Tibial artery (tissue), 4 donors: ENCODE measurements around the gene FURIN.

Experiments
- DNase-seq, 2 donors: peaks; one replicate each; pipeline ENCODE4 v3.0.0-alpha.2; 2019
- H3K27ac ChIP-seq, 2 donors: fragments of 200-600 bp; sonication (generic) in 1 of 2; 1 replicate in 1 of 2; 2 replicates in 1 of 2; pipeline ENCODE4 v1.5.1; 2018 to 2019; ENCODE audit warnings: mild to moderate bottlenecking in 1 of 2
- H3K27me3 ChIP-seq, 2 donors: fragments of 200-600 bp; sonication (generic) in 1 of 2; one replicate each; pipeline versions ENCODE4 v1.5.1 to v1.6.0; 2016 to 2019
- H3K36me3 ChIP-seq, 3 donors: fragments of 200-600 bp; sonication (generic) in 2 of 3; one replicate each; pipeline ENCODE4 v1.5.1; 2016 to 2019; ENCODE audit warnings: mild to moderate bottlenecking in 2 of 3
- H3K4me1 ChIP-seq, 4 donors: fragments of 200-600 bp; sonication (generic) in 2 of 4; 1 replicate in 3 of 4; 2 replicates in 1 of 4; pipeline ENCODE4 v1.5.1; 2016 to 2019
- H3K4me3 ChIP-seq, 2 donors: fragments of 200-600 bp; sonication (generic) in 1 of 2; 1 replicate in 1 of 2; 2 replicates in 1 of 2; pipeline ENCODE4 v1.5.1; 2018 to 2019; ENCODE audit warnings: mild to moderate bottlenecking in 2 of 2
- H3K9me3 ChIP-seq, 3 donors: fragments of 200-600 bp; sonication (generic) in 1 of 3; one replicate each; pipeline ENCODE4 v1.5.1; 2016 to 2019
- CTCF ChIP-seq, 2 experiments: fragments of 200-600 bp in 1 of 2; fragments of 450-650 bp in 1 of 2; IDR thresholded peaks; one replicate each; pipeline ENCODE4 v1.5.1; 2017 to 2019; ENCODE audit warnings: antibody characterized with exemption in 2 of 2, mild to moderate bottlenecking in 1 of 2, moderate library complexity in 1 of 2
- intact Hi-C: fragments of 100-400 bp; cut with DNase I; formaldehyde crosslinking; loops from one replicate; pipeline ENCODE4 v1.15.0; 2023; ENCODE audit warnings: low total_unique reads

FURIN gene

GRCh38 chr15:90868261-90868689, at the start of gene FURIN:
Gene FURIN, plus strand, starts transcription at chr15:90868588. Its CDS starts 7,153 bp downstream, at chr15:90875741.
- peak within 1 kb of the TSS; percentile 97 to 98 for H3K27ac ChIP-seq
- no peak within 1 kb of the TSS for H3K4me3 ChIP-seq
- H3K36me3 ChIP-seq: no peaks in the 10 kb centered on the region
- no peak for TF ChIP-seq CTCF (IDR thresholded peaks at IDR 0.05)
- intact Hi-C loops: no loop called here
- H3K27me3 ChIP-seq: no peaks in the 10 kb centered on the region
- no peaks in the 10 kb centered on the region for H3K9me3 ChIP-seq
- H3K4me1 ChIP-seq: peaks cover 0 to 33% (median 27%) of the 10 kb centered on the region in 4 donors
- no peak for DNase-seq

GRCh38 chr15:90819390-90819789, 49.0 kb upstream of the FURIN start:
- no peak for DNase-seq
- H3K4me3 ChIP-seq: no peak overlapping the region
- H3K4me1 ChIP-seq: peaks cover 0 to 4% (median 0%) of the 10 kb centered on the region in 4 donors
- H3K27me3 ChIP-seq: peaks cover 0 to 3% of the 10 kb centered on the region in 2 donors
- no peaks in the 10 kb centered on the region for H3K36me3 ChIP-seq
- H3K27ac ChIP-seq: no peak overlapping the region
- no peaks in the 10 kb centered on the region for H3K9me3 ChIP-seq
- intact Hi-C loops: no loop called here
- TF ChIP-seq CTCF (IDR thresholded peaks at IDR 0.05): no peak

GRCh38 chr15:90819850-90820249, 48.5 kb upstream of the FURIN start:
- Histone ChIP-seq H3K27me3 (peaks cover 0 to 3% of the 10 kb centered on the region in 2 donors), H3K4me1 (no peaks in the 10 kb centered on the region), H3K9me3 (no peaks in the 10 kb centered on the region), H3K27ac (no peak overlapping the region), H3K36me3 (no peaks in the 10 kb centered on the region), H3K4me3 (no peak overlapping the region)
- intact Hi-C loops: no loop called here
- DNase-seq: no peak
- TF ChIP-seq CTCF (IDR thresholded peaks at IDR 0.05): no peak

- Histone ChIP-seq H3K27ac (no peak overlapping the region), H3K4me3 (no peak overlapping the region), H3K9me3 (no peaks in the 10 kb centered on the region), H3K36me3 (no peaks in the 10 kb centered on the region), H3K27me3 (peaks cover 0 to 3% of the 10 kb centered on the region in 2 donors), H3K4me1 (no peaks in the 10 kb centered on the region)
- DNase-seq: no peak
- TF ChIP-seq CTCF (IDR thresholded peaks at IDR 0.05): no peak
- intact Hi-C loops: no loop called here
These were observed 47.9 kb upstream of the FURIN start for GRCh38 chr15:90820481-90820880.

- no peak for TF ChIP-seq CTCF (IDR thresholded peaks at IDR 0.05)
- Histone ChIP-seq H3K4me3 (no peak overlapping the region), H3K27ac (no peak overlapping the region), H3K4me1 (no peaks in the 10 kb centered on the region), H3K27me3 (peaks cover 0 to 3% of the 10 kb centered on the region in 2 donors), H3K36me3 (no peaks in the 10 kb centered on the region), H3K9me3 (no peaks in the 10 kb centered on the region)
- no peak for DNase-seq
- intact Hi-C loops: no loop called here
These were observed 46.0 kb upstream of the FURIN start for GRCh38 chr15:90822204-90822955.
